ENCODE results near the gene ADAMTS4.

GRCh38 chr1:161225178-161225533, 26.3 kb upstream of the ADAMTS4 start:
- TF ChIP-seq, protein P1, sequence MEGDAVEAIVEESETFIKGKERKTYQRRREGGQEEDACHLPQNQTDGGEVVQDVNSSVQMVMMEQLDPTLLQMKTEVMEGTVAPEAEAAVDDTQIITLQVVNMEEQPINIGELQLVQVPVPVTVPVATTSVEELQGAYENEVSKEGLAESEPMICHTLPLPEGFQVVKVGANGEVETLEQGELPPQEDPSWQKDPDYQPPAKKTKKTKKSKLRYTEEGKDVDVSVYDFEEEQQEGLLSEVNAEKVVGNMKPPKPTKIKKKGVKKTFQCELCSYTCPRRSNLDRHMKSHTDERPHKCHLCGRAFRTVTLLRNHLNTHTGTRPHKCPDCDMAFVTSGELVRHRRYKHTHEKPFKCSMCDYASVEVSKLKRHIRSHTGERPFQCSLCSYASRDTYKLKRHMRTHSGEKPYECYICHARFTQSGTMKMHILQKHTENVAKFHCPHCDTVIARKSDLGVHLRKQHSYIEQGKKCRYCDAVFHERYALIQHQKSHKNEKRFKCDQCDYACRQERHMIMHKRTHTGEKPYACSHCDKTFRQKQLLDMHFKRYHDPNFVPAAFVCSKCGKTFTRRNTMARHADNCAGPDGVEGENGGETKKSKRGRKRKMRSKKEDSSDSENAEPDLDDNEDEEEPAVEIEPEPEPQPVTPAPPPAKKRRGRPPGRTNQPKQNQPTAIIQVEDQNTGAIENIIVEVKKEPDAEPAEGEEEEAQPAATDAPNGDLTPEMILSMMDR (IDR thresholded peaks at IDR 0.05; ENCODE audit: borderline replicate concordance, extremely low read depth, low read length, poor library complexity, severe bottlenecking): no peak
- no peak for TF ChIP-seq EZH2 (IDR thresholded peaks at IDR 0.05; ENCODE audit: borderline replicate concordance, low read depth, low read length, severe bottlenecking)
